ENCODE results near the gene SLC8A3.

Gene SLC8A3

DNA sequence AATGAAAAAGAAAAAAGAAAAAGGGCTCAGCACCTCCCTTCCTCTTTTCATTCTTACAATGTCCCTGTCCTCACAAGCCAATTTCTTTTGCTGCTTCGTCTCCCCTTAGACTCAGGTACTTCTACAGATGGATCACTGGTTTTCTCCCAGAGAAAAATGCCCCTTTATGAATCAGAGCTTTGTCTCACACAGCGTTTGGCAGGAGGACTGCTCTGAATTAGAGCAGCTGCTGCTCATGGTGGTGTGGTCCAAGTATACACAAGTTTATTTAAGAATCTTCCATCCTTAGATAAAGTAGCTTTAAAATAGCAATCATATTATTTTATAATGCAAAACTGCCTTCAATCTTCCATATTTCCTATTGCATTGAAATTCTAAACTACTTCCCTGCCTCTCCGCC is 80.3 kb downstream of the SLC8A3 start:
- no peak for DNase-seq

DNA sequence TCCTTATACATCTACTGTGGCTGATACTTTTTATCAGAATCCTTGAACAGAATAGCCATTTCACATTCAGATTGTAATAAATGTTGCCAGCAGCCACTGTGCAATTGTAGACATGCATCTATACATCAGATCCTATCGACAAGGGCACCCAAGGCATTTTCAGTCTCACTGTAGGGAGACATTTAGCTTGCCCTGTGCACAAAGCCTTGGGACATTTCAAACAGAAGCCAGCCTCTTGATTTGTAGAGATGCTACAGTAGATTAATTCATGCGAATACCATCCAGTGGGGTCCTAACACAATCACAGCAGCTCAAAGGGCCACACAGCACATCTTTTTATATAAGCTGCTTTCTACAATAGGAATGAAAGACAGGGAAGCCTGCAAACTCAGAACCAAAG is 81.4 kb downstream of the SLC8A3 start:
- DNase-seq, result no peak

DNA sequence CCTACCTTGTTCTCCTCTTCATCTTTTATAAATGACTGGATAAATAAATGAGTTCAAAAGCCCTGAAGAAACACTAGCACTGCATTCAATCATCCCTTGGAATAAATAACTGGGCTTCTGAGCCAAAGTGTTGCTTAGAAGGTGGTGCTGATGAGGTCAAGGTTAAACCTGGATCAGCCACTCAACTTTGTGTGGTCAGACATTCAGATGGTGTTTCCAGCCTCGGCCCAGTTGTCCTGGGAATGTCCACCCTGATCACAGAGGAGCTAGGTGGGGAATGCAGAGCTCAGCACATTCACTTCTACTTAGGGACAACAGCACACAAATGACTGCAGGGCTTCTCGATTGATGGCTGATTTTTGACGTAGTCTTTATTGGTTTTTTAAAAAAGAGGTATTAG is 88.7 kb downstream of the SLC8A3 start:
- DNase-seq, result no peak

DNA sequence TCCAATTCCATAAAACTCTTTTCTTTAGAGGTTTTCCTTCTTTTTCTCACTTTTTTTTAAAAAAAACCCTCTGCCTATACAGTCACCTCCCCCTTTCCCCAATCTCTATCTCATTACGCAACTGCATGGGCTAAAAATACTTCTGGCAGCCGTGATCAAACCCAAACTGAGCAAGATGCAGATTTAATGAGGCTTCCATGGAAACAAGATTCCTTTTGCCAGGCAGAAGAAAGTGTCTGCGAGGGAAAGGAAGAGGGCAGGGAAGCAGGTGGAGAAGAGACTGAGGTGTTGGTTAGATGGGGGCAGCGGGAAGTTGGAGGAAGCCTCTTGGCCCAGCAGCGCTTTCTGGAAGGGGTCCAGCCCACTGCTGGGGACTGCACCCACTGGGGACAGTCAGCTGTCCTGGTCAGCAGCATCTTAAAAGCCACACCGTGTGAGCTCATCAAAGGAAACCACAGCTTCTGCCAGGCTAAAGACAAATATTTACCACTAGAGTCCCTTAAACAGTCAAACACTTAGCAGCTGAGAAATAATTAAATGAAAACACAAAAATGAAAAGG is 90.4 kb downstream of the SLC8A3 start:
- DNase-seq, result no peak

DNA sequence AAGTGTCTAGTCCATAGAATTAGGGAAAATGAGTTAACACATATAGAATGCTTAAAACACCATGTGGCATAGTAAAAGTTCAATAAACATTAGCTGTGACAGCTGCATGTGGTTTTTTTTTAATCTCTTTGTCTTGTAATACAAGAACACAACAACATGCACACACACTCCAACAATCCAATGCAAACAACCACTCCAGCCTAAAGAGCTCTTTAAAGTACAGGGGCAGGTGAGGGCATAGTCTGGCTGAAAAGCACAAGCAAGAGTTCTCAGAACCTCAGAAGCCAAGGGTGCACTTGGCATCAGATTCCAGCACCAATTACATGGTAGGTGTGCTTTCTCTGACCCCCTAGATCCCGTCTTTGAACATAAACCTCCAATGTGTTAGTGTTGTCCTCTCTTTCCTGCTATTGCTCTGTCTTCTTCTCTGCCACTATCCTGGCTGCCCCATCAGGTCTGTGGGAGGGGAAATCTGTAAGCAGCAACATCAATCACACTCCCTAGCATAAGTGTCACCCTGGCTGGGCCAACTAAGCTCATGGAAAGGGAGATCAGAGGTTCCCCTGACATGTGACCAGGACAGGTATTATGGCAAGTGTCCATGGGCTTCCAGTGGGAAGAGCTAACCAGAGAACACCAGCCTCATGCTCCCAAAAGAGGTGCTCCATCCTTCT is 91.0 kb downstream of the SLC8A3 start:
- no peak for DNase-seq

DNA sequence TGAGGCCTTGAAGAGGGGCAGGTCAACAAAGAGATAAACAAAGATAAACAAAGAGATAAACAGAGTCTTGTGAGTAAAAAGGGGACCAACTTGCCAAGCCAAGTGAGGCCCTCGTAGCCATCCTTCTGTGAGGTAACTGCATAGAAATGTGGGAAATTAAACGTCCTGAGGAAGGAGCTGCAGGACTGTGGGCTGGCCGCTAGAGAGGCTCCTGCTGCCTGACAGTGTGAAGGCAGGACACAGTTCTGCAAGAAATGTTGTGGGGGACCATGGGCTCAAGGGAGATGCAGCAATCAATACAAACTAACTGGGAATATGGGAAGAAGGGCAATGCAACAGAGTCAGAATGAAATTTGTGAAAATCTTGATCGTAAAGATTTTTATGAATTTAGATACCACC is 91.9 kb downstream of the SLC8A3 start:
- no peak for DNase-seq

DNA sequence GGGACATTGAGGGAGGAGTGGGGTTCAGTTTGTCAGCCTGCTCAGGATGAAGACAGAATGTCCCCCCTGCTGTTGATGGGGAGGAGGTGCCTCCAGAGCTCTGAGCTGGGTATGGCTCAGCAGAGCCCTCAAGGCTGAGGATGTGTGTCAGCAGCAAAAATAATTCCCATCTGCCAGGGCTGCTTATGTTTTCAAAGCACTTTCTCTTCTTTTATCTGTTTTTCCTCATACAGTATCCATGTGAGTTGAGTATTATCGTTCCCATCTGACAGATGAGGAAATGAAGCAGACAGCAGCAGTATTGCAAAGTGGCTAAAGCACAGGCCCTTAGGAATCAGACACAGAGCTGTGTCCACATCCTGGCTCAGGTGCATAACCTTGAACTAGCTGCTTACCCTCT is 94.1 kb downstream of the SLC8A3 start:
- DNase-seq, result no peak

DNA sequence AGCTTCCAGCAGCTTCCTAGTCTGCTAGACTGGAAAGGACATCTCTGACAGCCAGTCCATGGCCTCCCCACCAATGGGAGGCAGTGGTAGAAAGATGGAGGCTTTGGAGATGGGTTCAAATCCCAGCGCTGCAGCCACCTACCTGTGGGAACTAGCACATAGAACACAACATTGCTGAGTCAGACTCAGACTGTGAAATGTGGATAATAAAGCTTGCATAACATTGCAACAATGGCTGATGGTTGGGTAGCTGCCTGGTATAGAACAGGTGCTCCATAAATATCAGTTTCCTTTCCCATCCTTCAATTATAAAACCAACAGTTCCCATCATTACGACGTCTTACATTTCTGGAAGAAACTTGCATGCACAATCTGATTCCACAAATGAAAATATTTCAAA is 94.6 kb downstream of the SLC8A3 start:
- DNase-seq, result no peak

DNA sequence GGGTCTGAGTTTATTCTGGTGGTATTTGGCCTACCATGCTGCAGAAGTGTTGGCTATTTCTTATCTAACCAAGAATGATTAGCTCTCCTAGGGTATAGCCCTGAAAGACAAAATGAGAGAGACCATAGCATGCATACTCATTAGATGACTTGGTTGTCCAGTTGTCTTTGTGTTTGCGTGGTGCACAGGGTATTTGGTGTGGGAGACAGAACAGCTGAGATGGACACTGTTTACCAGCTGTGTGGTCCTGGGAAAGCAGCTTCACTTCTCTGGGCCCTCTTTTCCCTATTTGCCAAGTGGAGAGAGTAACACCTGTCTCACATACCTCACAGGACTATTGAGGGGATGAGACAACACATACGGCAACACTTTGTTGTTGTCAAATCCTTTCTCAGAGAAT is 95.6 kb downstream of the SLC8A3 start:
- no peak for DNase-seq

DNA sequence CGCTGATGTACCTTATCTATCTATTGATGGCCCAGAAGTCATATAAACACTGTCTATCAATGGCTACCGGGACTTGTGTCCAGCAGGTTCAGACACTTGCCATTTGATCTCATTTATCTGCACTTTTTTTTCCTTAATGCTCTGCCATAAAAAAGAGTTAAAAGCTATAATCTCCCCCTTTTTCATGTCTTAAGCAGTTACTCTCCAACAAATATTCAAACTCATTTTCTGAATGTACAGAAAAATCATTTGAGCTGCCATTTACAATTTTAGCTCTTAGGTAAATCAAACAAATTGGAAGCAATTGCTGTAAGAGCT is 101.4 kb downstream of the SLC8A3 start:
- DNase-seq, result no peak

DNA sequence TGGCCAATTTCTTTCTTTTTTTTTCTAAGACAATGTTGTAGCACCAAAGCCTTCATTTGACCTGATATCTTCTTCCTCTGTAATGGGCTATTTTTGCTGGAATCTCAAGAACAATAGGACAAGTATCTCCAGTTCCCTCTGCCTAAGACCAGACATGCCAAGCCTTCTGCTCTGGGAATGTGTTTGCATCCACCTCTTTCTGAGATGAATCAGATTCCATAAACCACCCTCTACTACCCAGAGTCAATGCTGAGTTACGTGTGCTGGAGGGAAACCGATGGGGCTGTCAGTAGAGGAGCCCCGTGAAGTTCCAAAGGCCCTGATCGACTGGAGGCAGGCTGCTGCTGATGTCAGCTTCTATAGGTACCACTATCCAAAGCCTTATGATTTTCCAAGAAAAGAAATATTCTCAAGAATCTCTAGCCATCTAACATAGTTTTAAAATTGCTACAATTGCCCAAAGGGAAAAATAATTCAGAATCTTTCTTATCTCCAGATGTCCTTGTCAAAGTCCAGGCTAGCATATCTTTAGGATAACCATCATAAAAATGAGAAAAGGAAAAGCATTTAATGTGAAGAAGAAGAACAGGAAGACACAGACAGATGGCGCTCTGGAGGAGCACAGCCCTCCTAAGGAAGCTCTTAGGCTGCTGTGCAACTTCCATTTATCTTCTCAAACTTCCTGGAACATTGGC is 101.9 kb downstream of the SLC8A3 start:
- DNase-seq, result no peak

DNA sequence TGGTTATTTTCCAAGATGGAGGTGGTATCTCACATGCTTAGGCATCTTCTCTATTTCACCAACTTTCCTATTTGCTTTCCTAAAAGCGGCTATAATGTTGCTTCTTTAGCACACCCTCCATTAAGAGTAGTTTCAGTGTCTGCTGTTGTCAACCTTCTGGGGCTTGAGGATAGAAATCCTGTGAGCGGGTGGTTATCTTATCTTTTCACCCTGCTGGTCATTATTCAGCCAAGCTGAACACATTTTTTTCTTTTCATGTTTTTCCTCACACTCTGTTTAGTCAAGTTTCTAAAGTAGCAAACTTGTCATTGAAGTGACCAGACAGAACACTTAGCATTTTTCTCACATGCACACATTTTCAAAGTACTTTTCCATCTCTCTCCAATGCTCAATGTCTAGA is 104.5 kb downstream of the SLC8A3 start:
- DNase-seq, result no peak

DNA sequence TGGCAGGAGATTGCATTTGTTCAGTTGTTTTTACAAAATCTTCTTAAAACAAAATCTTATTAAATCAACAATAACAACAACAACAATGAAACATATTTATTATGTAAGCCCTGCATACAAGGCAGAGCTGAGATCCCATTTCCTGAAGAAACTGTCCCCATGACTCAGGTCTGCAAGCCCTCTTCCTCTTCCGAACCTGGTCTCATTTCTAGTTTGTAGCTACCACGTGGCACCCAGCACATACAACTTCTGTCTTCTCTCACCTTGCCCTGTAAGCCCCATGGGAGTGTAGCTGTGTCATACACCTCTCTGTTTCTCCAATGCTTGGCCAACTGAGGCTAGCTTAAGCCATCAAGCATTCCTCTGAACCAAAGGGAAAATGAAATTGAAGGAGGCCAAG is 106.4 kb downstream of the SLC8A3 start:
- DNase-seq, result no peak

DNA sequence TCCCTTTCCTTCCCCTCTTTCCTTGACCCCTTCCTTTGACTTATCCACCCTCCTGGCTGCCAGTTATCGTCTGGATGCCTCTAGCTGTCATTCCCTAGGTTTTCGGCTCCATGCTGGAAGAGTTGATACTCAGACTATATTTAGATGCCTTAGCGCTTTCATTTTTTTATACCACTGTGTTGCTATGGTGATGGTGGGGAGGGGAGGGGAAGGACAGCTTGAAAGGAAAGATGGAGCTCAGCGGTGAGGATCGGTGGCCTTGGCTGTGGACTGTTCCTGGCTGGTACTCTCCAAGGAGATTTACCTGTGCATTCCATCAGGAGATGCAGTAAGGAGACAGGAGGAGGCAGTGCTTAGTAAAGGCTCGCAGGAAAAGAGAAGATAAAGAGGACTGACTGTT is 108.7 kb downstream of the SLC8A3 start:
- DNase-seq, result no peak

DNA sequence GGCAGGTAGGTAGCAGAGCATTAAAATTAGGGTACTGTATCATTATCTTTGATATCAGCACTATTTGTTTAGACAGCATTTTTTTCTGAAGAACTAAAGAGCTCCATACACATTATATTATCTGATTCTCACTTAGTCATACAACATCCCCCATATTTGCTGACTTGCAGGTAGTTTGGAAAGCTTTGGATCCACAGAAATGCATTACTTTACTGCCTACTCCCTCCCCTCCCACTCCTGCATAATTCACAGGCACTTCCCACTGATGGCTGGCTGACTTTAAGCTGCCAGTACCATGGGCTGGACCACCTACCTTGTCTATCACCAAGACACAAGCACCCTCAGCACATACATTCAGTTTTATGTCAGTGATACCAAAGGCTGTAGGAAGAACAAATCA is 110.4 kb downstream of the SLC8A3 start:
- no peak for DNase-seq

DNA sequence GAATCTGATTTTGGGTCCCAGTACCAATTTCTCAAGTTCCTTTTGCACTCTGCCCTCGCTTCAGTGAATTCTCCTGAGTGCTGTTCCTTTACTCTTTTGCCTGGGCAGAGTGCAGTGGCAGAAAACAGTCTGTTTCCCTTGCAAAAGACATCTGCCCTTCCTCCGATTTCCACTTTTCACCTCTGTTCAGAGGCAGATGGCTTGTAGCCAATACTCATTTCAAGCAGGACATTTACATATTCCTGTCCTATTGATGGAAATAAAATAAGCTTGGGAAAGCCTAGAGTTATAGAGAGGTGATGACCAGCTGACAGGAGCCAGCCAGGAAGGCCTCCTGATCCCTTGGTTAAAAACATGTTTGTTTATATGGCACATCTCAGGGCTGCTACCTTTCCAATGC is 111.0 kb downstream of the SLC8A3 start:
- DNase-seq, result no peak

DNA sequence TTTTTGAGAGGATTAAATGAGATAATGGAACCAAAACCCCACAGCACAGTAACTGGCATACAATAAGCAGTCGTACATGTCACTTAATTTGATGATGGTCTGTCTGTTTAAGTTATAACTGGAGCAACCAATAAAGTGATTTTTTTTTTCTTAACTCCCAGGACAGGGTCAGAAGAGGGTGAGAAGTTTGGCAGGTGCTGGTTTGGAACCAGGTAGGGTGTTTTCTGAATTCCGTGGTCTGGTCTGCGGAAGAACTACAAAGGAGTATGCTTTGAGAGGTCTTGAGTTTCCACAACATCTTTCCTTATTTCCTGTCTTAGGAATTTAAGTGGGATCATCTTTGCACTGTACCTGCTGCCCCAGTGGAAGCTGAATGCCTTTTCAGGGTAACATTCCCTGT is 111.7 kb downstream of the SLC8A3 start:
- DNase-seq, result no peak

DNA sequence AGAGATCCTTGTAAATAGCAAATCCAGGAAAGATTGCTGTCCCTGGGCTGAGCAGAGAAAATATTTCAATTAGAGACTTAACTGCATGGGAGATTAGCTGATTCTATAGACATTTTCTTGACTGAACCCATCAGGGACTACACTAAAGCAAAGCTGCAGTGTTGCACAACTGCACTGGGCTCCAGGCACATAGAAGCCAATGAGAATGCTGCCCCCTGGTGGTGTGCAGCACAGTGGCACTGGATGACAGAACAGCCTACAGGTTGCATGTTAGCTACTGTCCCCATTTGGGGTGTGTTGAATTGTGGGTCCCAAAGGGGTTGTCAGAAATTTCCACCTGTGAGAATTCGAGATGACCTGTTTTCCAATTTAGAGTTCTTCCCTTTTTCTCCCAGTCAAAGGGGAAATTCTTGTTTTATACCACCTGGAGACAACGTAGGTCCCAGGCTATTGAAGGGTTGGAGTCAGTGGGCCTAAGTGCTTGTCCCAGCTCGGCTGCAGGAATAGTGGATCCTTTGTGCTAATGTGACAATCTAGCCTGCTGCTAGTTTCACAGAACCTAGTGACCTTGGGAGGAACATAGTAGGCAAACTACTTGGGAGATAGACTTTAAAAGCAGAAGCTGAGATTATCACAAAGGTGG is 114.7 kb downstream of the SLC8A3 start:
- no peak for DNase-seq

DNA sequence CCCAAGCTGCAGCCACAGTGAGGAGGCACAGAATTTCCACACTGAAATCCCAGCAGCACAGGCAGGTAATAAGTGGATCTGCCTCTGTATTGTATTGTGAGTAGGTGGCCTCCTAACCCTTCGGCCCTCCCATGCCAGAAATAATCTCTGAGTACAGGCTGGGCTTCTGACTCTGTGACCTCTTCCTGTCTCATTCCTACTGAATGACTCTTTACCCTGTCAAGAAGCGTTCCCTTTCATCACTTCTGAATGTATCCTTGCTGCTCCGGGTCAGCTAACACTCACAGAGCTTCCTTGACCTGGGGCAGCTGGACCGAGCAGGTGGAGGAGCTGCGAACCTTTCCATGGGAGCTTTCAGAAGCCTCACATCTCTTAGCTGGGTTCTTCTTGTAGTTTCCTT is 119.6 kb downstream of the SLC8A3 start:
- DNase-seq, result no peak

DNA sequence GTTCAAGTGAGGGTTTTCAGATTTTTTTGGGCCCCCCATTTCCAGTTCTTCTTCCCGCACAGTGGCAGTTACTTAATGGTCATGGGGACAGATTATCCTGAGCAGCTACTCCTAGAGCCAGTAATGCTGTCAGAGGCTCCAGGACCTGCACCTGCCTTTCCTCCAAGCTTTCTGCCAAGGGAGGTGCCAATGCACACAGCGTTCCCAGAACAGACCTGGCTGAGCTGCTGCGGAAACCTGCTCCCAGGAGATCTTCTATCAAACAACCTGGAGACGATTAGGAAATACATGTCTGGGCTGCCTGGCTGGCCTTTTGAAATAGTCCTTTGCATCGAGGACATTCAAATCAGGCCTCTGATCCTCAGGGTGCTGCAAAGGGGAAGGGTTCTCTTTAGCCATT is 120.9 kb downstream of the SLC8A3 start:
- DNase-seq, result no peak

DNA sequence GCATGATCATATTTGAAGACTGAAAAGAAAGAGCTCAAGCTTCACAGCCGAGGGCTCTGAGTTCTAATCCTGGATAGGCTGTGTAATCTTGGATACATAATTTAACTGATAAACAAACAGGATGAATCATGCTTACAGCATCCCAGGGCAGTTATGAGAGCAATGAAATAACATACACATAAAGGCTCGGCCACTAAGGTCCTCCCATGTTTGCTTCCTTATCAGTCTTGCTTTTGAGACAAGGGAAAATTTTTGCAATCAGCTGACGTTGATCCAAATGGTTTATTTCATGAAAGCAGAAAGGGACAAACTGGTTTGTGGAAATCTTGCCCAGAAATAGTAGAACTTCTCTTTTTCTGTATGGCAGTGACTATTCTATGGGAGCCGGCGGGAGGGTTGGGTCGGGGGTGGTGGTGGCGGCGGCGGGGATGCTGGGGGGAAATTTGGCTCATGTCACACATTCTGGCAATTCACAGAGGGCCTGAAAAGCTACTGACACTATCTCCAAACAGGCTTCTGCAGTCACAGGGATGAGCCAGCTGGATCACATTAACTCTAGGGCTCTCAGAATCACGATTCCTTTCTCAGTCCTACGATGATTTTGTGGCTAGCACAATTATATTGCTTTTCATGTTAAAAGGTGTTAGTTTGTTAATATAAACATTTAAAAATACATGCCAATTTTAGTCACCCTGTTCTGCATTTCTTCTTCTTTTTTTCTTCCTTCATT is 124.5 kb downstream of the SLC8A3 start:
- no peak for DNase-seq

DNA sequence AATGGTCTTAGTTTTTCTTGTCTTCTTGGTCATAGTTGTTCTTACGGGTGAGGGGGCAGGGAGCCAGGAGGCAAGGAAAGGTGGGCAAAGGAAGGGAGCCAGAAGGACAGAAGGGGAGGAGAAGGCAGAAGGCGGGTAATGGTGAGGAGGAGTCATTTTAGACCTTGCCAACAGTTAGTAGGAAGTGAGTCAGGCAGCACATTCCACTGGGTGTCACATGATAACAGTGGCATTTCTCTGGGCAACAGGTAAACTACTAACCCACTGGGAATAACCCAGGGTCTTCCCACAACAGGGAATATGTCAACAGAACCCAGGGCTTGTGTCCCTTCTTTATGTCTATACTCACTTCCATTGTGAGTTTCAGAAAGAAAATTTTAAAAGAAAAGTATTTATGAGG is 127.6 kb downstream of the SLC8A3 start:
- DNase-seq, result no peak

DNA sequence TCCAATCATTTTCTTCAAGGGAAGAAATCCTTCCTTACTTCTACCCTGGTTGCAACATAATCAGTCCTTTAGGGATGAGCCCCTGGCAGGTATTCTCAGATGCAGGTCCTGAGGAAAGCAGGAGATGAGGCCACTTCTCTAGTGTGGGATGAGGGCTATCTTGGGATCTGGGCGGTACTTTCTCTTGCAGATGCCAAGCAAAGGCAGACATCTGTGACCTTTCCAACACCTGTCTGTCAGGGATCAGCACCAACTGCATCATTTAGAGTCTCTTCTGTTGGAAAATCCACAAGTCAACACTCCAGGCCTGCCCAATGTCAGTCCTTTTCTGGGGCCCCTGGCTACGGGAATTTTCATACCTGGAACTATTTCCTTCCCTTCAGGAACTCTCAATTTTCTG is 129.2 kb downstream of the SLC8A3 start:
- no peak for DNase-seq
